IMR-90 (cell line): ENCODE measurements around the gene MMP12. TPM values are rescaled to one million over a fixed set of nuclear protein-coding genes. Genes with fewer than 3 reads are reported as not detected.

Source experiments
- ATAC-seq: fragments of 200-7000 bp; cut with Tn5 transposase; 2 replicates; pipeline ENCODE4 v1.9.1; 2020; ENCODE audit warnings: low read depth, mild to moderate bottlenecking, moderate library complexity
- BruUV-seq: library from RNA; stranded (reverse); fragments of 400-500 nt; replicated peaks from 2 replicates; lab custom pipeline; 2021; lab: Mats Ljungman, UMichigan
- CTCF ChIA-PET: fragments of 300-600 bp; formaldehyde crosslinking; extraction: SDS; loops from one replicate; lab custom pipeline; 2021; ENCODE audit warnings: antibody characterized with exemption; lab: Yijun Ruan, JAX
- POLR2A ChIA-PET: fragments of 300-600 bp; sonication (Branson Sonifier 250); formaldehyde crosslinking; loops from one replicate; lab custom pipeline; 2022; ENCODE audit warnings: antibody characterized with exemption; ENCODE audit not compliant: unreplicated experiment; lab: Charles Lee
- DNase-seq: peaks from one replicate; pipeline ENCODE4 v3.0.0; 2013
- H2AFZ ChIP-seq: replicated peaks from 2 replicates; pipeline ENCODE3; 2013; ENCODE audit warnings: low read length, mild to moderate bottlenecking; ENCODE audit not compliant: poor library complexity
- H2AK5ac ChIP-seq: 2 replicates; pipeline ENCODE4 v1.6.1; 2013; ENCODE audit warnings: low read depth, low read length, inconsistent platforms
- H2AK9ac ChIP-seq: replicated peaks from 2 replicates; pipeline ENCODE3; 2013; ENCODE audit warnings: mild to moderate bottlenecking, low read depth, low read length, moderate library complexity; ENCODE audit not compliant: poor library complexity
- H2BK120ac ChIP-seq: 2 replicates; pipeline ENCODE4 v1.6.1; 2013; ENCODE audit warnings: low read depth, low read length, inconsistent platforms
- H2BK15ac ChIP-seq: 3 replicates; pipeline ENCODE4 v1.6.1; 2013; ENCODE audit warnings: low read depth, low read length, inconsistent platforms
- H2BK20ac ChIP-seq: 2 replicates; pipeline ENCODE4 v1.6.1; 2013; ENCODE audit warnings: low read depth, mild to moderate bottlenecking, inconsistent platforms, low read length, moderate library complexity
- H2BK5ac ChIP-seq: 2 replicates; pipeline ENCODE4 v1.6.1; 2013; ENCODE audit warnings: mild to moderate bottlenecking, low read depth, low read length, inconsistent platforms; ENCODE audit not compliant: poor library complexity, severe bottlenecking
- H3K14ac ChIP-seq: replicated peaks from 2 replicates; pipeline ENCODE4 v1.6.1; 2013; ENCODE audit warnings: low read depth, low read length, inconsistent platforms
- H3K18ac ChIP-seq: 2 replicates; pipeline ENCODE4 v1.6.1; 2013; ENCODE audit warnings: low read depth, low read length, control low read depth
- H3K23ac ChIP-seq: 2 replicates; pipeline ENCODE4 v1.6.1; 2013; ENCODE audit warnings: low read depth, low read length, inconsistent platforms
- H3K27ac ChIP-seq: 2 replicates; pipeline ENCODE4 v1.5.1; 2013; ENCODE audit warnings: mild to moderate bottlenecking, control low read depth, low read length; ENCODE audit not compliant: insufficient read depth
- H3K27me3 ChIP-seq: 2 replicates; pipeline ENCODE4 v1.6.1; 2013; ENCODE audit warnings: low read length; ENCODE audit not compliant: control insufficient read depth, insufficient read depth
- H3K36me3 ChIP-seq: 2 replicates; pipeline ENCODE4 v1.6.1; 2013; ENCODE audit warnings: low read length, mixed read lengths; ENCODE audit not compliant: control insufficient read depth, insufficient read depth
- H3K4ac ChIP-seq: 2 replicates; pipeline ENCODE4 v1.6.1; 2013; ENCODE audit warnings: low read depth, low read length, inconsistent platforms
- H3K4me1 ChIP-seq: 2 replicates; pipeline ENCODE4 v1.6.1; 2013; ENCODE audit warnings: low read length, mixed read lengths; ENCODE audit not compliant: control insufficient read depth, insufficient read depth
- H3K4me2 ChIP-seq: 2 replicates; pipeline ENCODE4 v1.6.1; 2013; ENCODE audit warnings: low read depth, mild to moderate bottlenecking, control low read depth, low read length, moderate library complexity
- H3K4me3 ChIP-seq: 2 replicates; pipeline ENCODE4 v1.5.1; 2013; ENCODE audit warnings: low read depth, mild to moderate bottlenecking, control low read depth, low read length, moderate library complexity; ENCODE audit not compliant: insufficient read depth
- H3K56ac ChIP-seq: 2 replicates; pipeline ENCODE4 v1.6.1; 2013; ENCODE audit warnings: low read length, inconsistent platforms; ENCODE audit not compliant: insufficient read depth; ENCODE audit errors: extremely low read depth
- H3K79me1 ChIP-seq, 2 experiments: 2 replicates each; pipeline ENCODE4 v1.6.1; 2013; ENCODE audit warnings: low read length in 2 of 2, inconsistent platforms in 1 of 2, low read depth in 1 of 2
- H3K9ac ChIP-seq: 2 replicates; pipeline ENCODE4 v1.6.1; 2013; ENCODE audit warnings: low read depth, low read length, control low read depth
- H3K9me1 ChIP-seq: 2 replicates; pipeline ENCODE4 v1.6.1; 2013; ENCODE audit warnings: low read length, inconsistent platforms; ENCODE audit not compliant: insufficient read depth
- H3K9me3 ChIP-seq: 2 replicates; pipeline ENCODE4 v1.6.1; 2013; ENCODE audit warnings: low read length; ENCODE audit not compliant: control insufficient read depth, insufficient read depth
- H4K20me1 ChIP-seq: 2 replicates; pipeline ENCODE4 v1.6.1; 2013; ENCODE audit warnings: low read length, inconsistent platforms; ENCODE audit not compliant: insufficient read depth
- H4K5ac ChIP-seq: 2 replicates; pipeline ENCODE4 v1.6.1; 2013; ENCODE audit warnings: mild to moderate bottlenecking, low read depth, low read length, control low read depth
- H4K8ac ChIP-seq, 2 experiments: 2 replicates each; pipeline ENCODE4 v1.6.1; 2013; ENCODE audit warnings: low read depth in 2 of 2, low read length in 2 of 2, control low read depth in 1 of 2, inconsistent platforms in 1 of 2
- H4K91ac ChIP-seq: 2 replicates; pipeline ENCODE4 v1.6.1; 2013; ENCODE audit warnings: low read depth, low read length, inconsistent platforms; ENCODE audit not compliant: insufficient read depth
- ELK1 ChIP-seq: fragments of 150-350 bp; IDR thresholded peaks from 2 replicates; pipeline ENCODE4 v1.6.1; 2016; ENCODE audit warnings: low read depth, mild to moderate bottlenecking, low read length, moderate library complexity, borderline replicate concordance
- RAD21 ChIP-seq: IDR thresholded peaks from 2 replicates; pipeline ENCODE4 v1.6.1; 2012; ENCODE audit warnings: low read length, improper control_type of control experiment
- WGBS, 2 experiments: methylation state at CpG; one replicate each; pipeline versions ENCODE4 v1.1.5 to v1.1.7; 2013; ENCODE audit warnings: missing lambda C conversion rate in 2 of 2; ENCODE audit not compliant: insufficient read length in 1 of 2; ENCODE audit errors: extremely low coverage in 2 of 2; 5-methylcytosine and 5-hydroxymethylcytosine counted together
- dilution Hi-C: fragments of 300-500 bp; cut with HindIII; formaldehyde crosslinking; loops from one replicate; pipeline ENCODE4 v1.14.3; 2018; ENCODE audit warnings: low sequenced_read_pairs; ENCODE audit not compliant: unreplicated experiment
- in situ Hi-C: fragments of 300-500 bp; cut with MboI; formaldehyde crosslinking; loops from 3 replicates; pipeline ENCODE4 v1.14.3; 2019; ENCODE audit warnings: low sequenced_read_pairs, inconsistent platforms, mixed read lengths
- intact Hi-C: fragments of 100-400 bp; cut with micrococcal nuclease; formaldehyde crosslinking; loops from 2 replicates; pipeline ENCODE4 v1.10.0; 2022
- polyA plus RNA-seq, 3 experiments: library from polyadenylated mRNA; depleted of rRNA; stranded (reverse); fragments of >200 nt; gene quantifications; 2 replicates each; pipeline ENCODE4 v1.2.3, GENCODE V29; 2012; ENCODE audit warnings: low replicate concordance in 1 of 3
- total RNA-seq: library from RNA; depleted of rRNA; stranded (reverse); fragments of >200 nt; gene quantifications from 2 replicates; pipeline ENCODE4 v1.2.3, GENCODE V29; 2012

MMP12 gene
- total and polyA plus RNA-seq, 2 of the 4 experiments (the other 2 are of a cell fraction), result not detected

- Histone ChIP-seq H3K23ac (no peak overlapping the region), H3K4me1 (no peaks in the 10 kb centered on the region), H4K5ac (no peak overlapping the region), H3K4me3 (no peak overlapping the region), H2BK5ac (no peak overlapping the region), H4K20me1 (no peaks in the 10 kb centered on the region), H3K79me1 (no peaks in the 10 kb centered on the region), H3K4ac (no peak overlapping the region), H3K27ac (no peak overlapping the region), H3K14ac (no peak overlapping the region), H3K4me2 (no peak overlapping the region), H3K27me3 (peaks cover 4% of the 10 kb centered on the region; the same call in 1 of the 2 replicates), H3K18ac (no peak overlapping the region), H3K36me3 (no peaks in the 10 kb centered on the region), H3K9me1 (no peaks in the 10 kb centered on the region), H2BK20ac (no peak overlapping the region), H2AK5ac (no peak overlapping the region), H3K9me3 (no peaks in the 10 kb centered on the region), H2AFZ (no peak overlapping the region), H4K91ac (no peak overlapping the region), H3K9ac (no peak overlapping the region), H4K8ac (no peak overlapping the region), H2AK9ac (no peak overlapping the region), H2BK15ac (no peak overlapping the region), H2BK120ac (no peak overlapping the region), H3K56ac (no peak overlapping the region)
- DNase-seq (no peak), ATAC-seq (no peak)
- in situ Hi-C loops, result no loop called here
- TF ChIP-seq RAD21 (no peak), ELK1 (no peak)
- dilution Hi-C loops, result no loop called here
- POLR2A ChIA-PET, result no interaction called here
- CTCF ChIA-PET, result no interaction called here
- intact Hi-C loops, result no loop called here
- WGBS, 2 experiments, result 89% methylated on average over 3 of the region's 5 CpGs; no CpG with 5 or more reads in 1 of the 2 experiments
- no TSS peak for BruUV-seq
Observed at GRCh38 chr11:102879801-102880200, 5.0 kb upstream of the MMP12 start.
